GM21737 (cell line): ENCODE data around the gene KIR3DL1.
"Not testable (repeated sequence)": the region's sequence is repeated elsewhere in the genome, so short reads cannot be mapped to it uniquely, and the experiment has no call there.

Experiments used
- ATAC-seq: cut with Tn5 transposase; IDR thresholded peaks from one replicate; pipeline ENCODE4 v1.9.1; 2021; ENCODE audit warnings: mild to moderate bottlenecking, moderate library complexity; ENCODE audit not compliant: unreplicated experiment

Gene KIR3DL1

DNA sequence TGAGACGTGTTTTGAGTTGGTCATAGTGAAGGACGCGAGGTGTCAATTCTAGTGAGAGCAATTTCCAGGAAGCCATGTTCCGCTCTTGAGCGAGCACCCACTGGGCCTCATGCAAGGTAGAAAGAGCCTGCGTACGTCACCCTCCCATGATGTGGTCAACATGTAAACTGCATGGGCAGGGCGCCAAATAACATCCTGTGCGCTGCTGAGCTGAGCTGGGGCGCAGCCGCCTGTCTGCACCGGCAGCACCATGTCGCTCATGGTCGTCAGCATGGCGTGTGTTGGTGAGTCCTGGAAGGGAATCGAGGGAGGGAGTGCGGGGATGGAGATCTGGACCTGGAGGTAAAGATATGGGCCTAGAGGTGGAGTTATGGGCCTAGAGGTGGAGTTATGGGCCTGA is at the start of gene KIR3DL1:
Gene KIR3DL1 (plus strand): TSS at position 218 of the 400 bp plus-strand sequence.
- ATAC-seq = not testable (repeated sequence)

DNA sequence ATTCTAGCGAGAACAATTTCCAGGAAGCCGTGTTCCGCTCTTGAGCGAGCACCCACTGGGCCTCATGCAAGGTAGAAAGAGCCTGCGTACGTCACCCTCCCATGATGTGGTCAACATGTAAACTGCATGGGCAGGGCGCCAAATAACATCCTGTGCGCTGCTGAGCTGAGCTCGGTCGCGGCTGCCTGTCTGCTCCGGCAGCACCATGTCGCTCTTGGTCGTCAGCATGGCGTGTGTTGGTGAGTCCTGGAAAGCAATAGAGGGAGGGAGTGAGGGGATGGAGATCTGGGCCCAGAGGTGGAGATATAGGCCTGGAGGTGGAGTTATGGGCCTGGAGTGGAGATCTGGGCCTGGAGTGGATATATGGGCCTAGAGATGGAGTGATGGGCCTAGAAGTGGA is 46.6 kb upstream of the KIR3DL1 start, which contains the start of gene KIR2DL1:
Gene KIR2DL1 (plus strand): TSS at position 148 of the 400 bp plus-strand sequence. CDS start 58 bp downstream, at position 206.
- ATAC-seq = not testable (repeated sequence)

DNA sequence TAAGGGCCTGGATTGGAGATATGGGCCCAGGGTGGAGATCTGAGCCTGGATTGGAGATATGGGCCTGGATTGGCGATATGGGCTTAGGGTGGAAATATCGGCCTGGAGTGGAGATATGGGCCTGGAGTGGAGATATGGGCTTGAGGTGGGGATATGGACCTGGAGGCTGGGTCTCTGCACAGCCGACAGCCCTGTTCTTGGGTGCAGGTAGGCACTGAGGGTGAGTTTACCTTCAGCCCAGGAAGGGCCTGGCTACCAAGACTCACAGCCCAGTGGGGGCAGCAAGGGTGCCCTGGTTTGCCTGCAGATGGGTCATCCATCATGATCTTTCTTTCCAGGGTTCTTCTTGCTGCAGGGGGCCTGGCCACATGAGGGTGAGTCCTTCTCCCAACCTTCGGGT is 45.8 kb upstream of the KIR3DL1 start:
- not testable (repeated sequence) for ATAC-seq

DNA sequence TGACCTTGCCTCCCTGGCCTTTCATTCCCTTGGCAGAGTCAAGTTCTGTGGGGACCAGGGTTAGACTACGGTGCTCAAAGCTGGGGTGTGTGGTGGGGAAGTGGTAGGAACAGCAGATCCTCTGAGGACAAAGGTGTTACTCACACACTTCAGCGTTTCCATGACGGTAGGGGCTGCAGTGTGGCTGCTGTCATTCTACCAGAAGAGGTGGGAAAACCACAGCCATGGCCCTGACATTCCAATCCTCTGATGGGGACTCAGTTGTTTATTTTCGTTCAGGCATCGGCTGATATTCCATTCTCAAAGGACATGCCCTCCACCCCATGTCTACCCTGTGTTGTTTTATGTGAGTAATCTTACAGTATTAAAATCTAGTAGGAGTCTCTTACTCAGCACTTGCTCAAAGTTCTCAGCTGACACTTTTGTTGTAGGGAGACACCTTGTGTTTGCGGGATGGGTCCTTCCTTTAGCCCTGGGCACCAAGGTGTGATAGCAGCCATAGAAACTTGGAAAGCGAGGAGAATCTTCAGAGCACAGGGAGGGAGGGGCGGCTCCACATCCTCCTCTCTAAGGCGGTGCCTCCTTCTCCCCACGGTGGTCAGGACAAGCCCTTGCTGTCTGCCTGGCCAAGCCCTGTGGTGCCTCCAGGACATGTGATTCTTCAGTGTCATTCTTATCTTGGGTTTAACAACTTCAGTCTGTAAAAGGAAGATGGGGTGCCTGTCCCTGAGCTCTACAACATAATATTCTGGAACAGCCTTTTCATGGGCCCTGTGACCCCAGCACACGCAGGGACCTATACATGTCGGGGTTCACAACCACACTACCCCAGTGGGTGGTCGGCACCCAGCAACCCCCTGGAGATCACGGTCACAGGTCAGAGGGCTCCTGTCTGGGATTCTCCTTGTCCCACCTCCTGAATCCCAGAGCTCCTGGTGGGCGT is 45.0 kb upstream of the KIR3DL1 start:
- ATAC-seq = not testable (repeated sequence)

DNA sequence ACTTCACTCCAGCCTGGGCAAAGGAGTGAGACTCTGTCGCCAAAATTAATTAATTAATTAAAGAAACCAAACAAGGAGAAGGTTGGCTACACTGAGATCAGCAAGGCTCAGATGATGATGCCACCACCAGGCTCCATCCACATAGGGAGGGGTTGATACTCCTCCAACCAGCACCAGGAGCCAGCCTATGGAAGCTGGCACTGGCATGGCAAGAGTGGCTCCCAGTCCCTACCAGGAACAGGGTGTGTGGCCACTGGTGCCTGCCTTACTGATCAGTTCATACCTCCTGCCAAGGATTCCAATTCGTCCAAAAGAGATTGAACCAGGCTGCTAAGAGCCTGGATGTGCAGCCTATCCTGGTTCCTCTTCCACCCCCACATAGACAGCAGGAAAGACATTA is 43.6 kb upstream of the KIR3DL1 start:
- not testable (repeated sequence) for ATAC-seq

DNA sequence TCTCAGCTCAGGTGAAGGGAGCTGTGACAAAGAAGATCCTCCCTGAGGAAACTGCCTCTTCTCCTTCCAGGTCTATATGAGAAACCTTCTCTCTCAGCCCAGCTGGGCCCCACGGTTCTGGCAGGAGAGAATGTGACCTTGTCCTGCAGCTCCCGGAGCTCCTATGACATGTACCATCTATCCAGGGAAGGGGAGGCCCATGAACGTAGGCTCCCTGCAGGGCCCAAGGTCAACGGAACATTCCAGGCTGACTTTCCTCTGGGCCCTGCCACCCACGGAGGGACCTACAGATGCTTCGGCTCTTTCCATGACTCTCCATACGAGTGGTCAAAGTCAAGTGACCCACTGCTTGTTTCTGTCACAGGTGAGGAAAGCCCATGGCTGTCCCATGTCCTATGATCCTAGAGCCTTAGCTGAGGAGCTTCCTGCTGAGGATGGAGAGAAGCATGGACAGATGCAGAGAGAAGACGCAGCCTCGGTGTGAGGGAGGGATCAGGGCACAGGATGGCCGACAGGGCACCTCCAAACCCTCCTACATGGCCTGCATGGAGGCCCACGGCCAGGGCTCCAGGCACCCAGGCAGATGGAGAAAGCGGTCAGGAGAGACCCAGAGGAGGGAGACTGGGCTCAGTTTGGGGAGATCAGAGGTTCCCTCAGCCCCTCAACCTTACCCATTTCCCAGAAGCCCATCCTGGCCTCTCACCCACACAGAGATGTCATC is 41.0 kb upstream of the KIR3DL1 start:
- ATAC-seq = not testable (repeated sequence)

DNA sequence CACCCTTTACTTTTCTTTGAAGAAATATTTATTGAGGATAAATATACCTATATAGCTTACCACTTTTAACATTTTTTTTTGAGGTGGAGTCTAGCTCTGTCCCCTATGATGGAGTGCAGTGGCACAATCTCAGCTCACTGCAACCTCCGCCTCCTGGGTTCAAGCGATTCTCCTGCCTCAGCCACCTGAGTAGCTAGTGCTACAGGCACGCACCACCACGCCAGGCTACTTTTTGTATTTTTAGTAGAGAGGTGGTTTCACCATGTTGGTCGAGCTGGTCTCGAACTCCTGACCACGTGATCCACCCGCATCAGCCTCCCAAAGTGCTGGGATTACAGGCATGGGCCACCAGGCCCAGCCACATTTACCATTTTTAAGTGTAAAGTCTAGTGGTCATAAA is 40.4 kb upstream of the KIR3DL1 start:
- not testable (repeated sequence) for ATAC-seq

DNA sequence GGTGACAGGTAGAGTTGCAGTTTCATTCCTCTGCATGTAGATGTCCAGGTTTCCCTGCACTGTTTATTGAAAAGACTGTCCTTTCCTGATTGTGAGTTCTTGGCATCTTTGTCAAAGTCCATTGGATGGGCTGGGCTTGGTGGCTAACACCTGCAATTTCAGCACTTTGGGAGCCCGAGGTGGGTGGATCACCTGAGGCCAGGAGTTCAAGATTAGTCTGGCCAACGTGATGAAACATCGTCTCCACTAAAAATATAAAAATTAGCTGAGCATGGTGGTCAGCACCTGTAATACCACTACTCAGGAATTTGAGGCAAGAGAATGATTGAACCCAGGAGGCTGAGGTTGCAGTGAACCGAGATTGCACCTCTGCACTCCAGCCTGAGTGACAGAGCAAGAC is 38.4 kb upstream of the KIR3DL1 start:
- not testable (repeated sequence) for ATAC-seq

DNA sequence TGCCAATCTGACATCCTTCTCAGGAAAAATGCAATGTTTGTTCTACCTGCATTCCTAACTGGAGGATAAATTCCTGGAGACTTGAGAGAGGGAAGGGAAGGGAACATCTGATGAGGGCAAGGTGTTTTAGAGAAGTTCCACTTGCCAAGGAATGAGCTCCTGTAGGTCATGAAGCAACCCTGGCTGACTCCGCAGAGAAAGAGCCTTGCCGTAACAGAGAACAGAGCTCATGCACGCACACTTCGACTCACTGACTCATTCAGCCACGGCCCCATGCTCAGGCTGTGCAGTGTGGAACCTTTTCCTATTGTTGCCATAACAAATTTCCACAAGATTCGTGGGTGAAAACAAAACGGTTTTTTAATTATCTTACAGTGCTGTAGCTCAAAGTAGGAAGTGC is 37.4 kb upstream of the KIR3DL1 start:
- not testable (repeated sequence) for ATAC-seq

DNA sequence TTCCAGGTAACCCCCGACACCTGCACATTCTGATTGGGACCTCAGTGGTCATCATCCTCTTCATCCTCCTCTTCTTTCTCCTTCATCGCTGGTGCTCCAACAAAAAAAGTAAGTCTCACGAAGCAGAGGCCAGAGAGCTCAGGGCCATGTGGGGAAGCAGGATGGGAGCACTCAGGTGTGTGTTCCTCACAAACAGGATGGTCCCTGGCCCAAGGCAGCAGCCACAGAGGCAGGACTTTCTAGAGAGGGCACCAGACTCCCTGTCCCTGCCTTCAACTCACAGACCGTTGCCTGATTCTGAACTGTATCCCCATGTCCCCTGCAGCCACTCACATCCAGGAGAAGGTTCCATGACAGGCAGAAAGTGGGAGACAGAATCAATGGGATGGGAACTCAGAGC is 33.4 kb upstream of the KIR3DL1 start:
- not testable (repeated sequence) for ATAC-seq

DNA sequence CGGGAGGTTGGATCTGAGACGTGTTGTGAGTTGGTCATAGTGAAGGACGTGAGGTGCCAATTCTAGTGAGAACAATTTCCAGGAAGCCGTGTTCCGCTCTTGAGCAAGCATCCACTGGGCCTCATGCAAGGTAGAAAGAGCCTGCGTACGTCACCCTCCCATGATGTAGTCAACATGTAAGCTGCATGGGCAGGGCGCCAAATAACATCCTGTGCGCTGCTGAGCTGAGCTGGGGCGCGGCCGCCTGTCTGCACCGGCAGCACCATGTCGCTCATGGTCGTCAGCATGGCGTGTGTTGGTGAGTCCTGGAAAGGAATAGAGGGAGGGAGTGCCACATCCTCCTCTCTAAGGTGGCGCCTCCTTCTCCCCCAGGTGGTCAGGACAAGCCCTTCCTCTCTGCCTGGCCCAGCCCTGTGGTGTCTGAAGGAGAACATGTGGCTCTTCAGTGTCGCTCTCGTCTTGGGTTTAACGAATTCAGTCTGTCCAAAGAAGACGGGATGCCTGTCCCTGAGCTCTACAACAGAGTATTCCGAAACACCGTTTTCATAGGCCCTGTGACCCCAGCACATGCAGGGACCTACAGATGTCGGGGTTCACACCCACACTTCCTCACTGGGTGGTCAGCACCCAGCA is 30.1 kb upstream of the KIR3DL1 start:
- not testable (repeated sequence) for ATAC-seq

DNA sequence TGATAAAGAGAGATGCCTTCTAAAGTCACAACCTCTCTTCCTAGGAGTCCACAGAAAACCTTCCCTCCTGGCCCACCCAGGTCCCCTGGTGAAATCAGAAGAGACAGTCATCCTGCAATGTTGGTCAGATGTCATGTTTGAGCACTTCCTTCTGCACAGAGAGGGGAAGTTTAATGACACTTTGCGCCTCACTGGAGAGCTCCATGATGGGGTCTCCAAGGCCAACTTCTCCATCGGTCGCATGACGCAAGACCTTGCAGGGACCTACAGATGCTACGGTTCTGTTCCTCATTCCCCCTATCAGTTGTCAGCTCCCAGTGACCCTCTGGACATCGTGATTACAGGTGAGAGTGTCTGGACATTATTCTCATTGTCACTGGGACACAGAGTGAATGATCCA is 28.1 kb upstream of the KIR3DL1 start:
- ATAC-seq = not testable (repeated sequence)

DNA sequence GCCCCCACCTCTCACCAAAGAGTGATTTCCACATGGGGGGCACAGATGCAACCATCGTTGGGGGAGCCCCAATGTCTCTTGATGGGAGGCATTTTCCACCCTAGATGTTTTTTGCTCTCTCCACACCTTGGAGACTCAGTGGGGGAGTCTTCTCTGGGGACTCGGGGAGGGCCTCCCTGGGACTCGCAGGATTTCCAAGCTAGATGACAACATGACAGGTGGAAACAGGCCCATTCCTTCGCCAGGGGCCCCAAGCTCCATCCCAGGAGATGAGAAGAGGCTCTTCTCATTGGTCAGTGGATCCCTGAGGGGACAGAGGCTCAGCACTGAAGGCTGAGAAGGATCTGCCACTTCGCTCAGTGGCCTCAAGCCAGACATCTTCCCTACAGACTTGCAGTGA is 25.6 kb upstream of the KIR3DL1 start:
- ATAC-seq = no peak

DNA sequence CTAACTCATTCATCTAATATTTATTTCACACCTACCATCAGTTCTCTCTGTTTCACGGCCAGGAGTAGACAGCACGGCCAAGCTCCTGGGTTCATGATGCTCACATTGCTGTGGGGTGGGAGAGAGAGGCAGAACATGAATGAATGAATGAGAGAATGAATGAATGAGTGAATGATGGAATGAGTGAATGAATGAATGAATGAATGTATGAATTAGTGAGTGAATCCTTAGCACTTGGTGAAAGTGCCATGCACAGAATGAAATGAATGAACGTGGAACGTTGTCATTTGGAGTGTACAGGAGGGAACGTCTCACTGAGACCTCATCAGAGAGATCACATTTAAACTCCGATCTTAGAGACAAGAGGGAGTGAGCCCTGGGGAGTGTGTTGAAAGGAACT is 24.8 kb upstream of the KIR3DL1 start:
- ATAC-seq = no peak

DNA sequence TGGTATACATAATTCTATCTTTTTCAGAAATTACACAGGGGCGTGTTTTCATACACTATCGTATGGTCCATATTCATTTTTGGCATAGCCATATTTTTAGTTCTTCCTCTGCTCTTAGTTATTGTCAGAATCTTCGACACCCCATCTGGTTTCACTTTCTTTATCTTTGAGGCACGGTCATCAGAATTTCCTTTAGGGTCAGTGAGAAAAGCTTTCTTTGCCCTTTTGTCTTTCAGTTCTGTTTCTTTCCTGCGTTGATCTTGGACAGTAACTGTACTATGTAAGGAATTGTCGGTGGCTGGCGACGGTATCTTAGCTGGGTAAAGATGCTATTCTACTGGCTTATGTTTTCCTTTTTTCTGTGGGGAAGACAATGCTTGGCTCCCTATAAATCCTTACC is 23.5 kb upstream of the KIR3DL1 start:
- no peak for ATAC-seq

DNA sequence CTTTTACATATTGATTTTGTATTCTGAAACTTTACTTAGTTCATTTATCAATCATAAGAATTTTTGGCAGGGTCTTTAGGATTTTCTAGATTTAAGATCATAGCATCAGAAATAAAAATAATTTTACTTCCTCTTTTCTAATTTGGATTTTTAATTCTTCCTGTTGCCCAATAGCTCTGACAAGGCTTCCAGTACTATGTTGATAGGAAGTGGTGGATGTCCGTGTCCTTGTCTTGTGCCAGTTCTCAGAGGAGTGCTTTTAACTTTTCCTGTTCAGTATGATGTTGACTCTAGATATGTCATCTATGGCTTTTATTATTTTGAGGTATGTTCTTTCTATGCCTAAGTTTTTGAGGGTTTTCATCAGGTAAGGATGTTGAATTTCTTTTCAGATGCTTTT is 20.5 kb upstream of the KIR3DL1 start:
- ATAC-seq = no peak

DNA sequence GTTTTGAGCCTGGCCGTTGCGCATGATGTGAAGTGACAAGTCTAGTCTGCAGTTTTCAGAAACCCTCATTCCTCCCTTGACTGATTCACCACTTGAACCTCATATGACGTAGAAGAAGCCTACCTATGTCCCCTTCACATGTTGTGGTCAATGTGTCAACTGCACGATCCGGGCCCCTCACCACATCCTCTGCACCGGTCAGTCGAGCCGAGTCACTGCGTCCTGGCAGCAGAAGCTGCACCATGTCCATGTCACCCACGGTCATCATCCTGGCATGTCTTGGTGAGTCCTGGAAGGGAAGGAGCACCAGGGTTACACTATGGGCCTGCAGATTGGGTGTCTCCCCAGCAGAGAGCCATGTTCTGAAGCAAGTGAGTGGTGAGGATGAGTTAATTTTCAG is 12.9 kb upstream of the KIR3DL1 start, which contains the start of gene KIR2DL4:
Gene KIR2DL4 (plus strand): TSS at position 201 of the 400 bp plus-strand sequence. CDS start 42 bp downstream, at position 243.
- no peak for ATAC-seq

DNA sequence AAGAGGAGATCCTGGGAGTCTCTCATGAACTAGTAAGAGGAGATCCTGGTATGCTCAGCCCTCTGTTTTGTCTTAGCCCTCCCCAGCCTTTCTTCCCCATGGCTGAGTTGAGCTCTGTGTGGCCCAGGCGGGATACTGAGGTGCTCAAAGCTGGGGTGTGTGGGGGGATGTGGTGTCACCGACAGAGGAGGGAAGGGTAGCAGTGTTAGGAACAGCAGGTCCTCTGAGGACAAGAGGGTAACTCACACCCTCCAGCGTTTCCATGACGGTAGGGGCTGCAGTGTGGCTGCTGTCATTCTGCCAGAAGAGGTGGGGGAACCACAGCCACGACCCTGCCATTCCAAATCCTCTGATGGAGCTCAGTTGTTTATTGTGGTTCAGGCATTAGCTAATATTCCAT is 12.2 kb upstream of the KIR3DL1 start:
- no peak for ATAC-seq

DNA sequence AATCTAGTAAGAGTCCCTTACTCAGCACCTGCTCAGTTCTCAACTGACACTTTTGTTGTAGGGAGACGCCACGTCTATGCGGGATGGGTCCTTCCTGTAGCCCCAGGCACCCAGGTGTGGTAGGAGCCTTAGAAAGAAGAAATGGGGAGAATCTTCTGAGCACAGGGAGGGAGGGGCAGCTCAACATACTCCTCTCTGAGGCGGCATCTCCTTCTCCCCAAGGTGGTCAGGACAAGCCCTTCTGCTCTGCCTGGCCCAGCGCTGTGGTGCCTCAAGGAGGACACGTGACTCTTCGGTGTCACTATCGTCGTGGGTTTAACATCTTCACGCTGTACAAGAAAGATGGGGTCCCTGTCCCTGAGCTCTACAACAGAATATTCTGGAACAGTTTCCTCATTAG is 11.7 kb upstream of the KIR3DL1 start:
- no peak for ATAC-seq

DNA sequence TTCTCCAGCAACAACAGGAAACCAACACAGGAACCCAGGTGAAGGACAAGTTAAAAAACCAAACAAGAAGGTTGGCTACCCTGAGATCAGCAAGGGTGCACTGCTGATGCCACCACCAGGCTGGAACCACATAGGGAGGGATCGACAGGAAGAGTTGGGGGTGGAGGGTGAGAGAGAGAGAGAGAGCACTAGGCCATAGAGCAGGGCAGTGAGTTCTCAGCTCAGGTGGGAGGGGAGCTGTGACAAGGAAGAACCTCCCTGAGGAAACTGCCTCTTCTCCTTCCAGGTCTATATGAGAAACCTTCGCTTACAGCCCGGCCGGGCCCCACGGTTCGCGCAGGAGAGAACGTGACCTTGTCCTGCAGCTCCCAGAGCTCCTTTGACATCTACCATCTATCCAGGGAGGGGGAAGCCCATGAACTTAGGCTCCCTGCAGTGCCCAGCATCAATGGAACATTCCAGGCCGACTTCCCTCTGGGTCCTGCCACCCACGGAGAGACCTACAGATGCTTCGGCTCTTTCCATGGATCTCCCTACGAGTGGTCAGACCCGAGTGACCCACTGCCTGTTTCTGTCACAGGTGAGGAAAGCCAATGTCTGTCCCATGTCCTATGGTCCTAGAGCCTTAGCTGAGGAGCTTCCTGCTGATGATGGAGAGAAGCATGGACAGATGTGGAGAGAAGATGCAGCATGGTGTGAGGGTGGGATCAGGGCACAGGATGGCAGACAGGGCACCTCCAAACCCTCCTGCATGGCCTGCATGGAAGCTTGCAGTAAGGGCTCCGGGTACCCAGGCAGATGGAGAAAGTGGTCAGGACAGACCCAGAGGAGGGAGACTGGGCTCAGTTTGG is 10.4 kb upstream of the KIR3DL1 start:
- ATAC-seq = no peak
